Heart right ventricle (tissue), 16 donors: ENCODE results near the gene STK36. TPM values are rescaled to one million over a fixed set of nuclear protein-coding genes. Genes with fewer than 3 reads are reported as not detected.

Experiments
- ATAC-seq, 8 donors: fragments of 200-7000 bp; cut with Tn5 transposase; one replicate each; pipeline ENCODE4 v1.9.1; 2020; ENCODE audit warnings: mild to moderate bottlenecking in 8 of 8, moderate library complexity in 8 of 8, moderate number of reproducible peaks in 1 of 8
- DNase-seq, 2 donors: peaks; one replicate each; pipeline ENCODE4 v3.0.0-alpha.2; 2020
- H3K27ac ChIP-seq, 10 donors: fragments of 200-600 bp; sonication (generic) in 2 of 10; one replicate each; pipeline versions ENCODE4 v1.5.0 to v1.8.0; 2020 to 2022; ENCODE audit warnings: mild to moderate bottlenecking in 3 of 10
- H3K27me3 ChIP-seq, 7 donors: fragments of 200-600 bp; one replicate each; pipeline ENCODE4 v1.8.0; 2021 to 2022; ENCODE audit warnings: mild to moderate bottlenecking in 2 of 7
- H3K36me3 ChIP-seq, 9 donors: fragments of 200-600 bp; sonication (generic) in 1 of 9; one replicate each; pipeline versions ENCODE4 v1.5.0 to v1.8.0; 2020 to 2022; ENCODE audit warnings: mild to moderate bottlenecking in 2 of 9
- H3K4me1 ChIP-seq, 9 donors: fragments of 200-600 bp; sonication (generic) in 1 of 9; one replicate each; pipeline versions ENCODE4 v1.5.0 to v1.8.0; 2020 to 2022; ENCODE audit warnings: mild to moderate bottlenecking in 4 of 9
- H3K4me3 ChIP-seq, 10 donors: fragments of 200-600 bp; sonication (generic) in 2 of 10; one replicate each; pipeline versions ENCODE4 v1.5.0 to v1.8.0; 2020 to 2022; ENCODE audit warnings: mild to moderate bottlenecking in 7 of 10, moderate library complexity in 2 of 10
- H3K9me3 ChIP-seq, 11 donors: fragments of 200-600 bp in 10 of 11; sonication (generic) in 2 of 11; one replicate each; pipeline versions ENCODE4 v1.5.0 to v1.8.0; 2013 to 2022; ENCODE audit warnings: mild to moderate bottlenecking in 2 of 11, control low read depth in 1 of 11, moderate library complexity in 1 of 11
- WGBS, 2 donors: extraction: QIAGEN DNeasy Blood & Tissue Kit; methylation state at CpG; one replicate each; pipeline ENCODE4 v1.1.7; 2013; ENCODE audit warnings: inconsistent platforms in 1 of 2; 5-methylcytosine and 5-hydroxymethylcytosine counted together
- intact Hi-C, 10 donors: fragments of 100-400 bp; cut with DNase I; formaldehyde crosslinking; loops; one replicate each; pipeline versions ENCODE4 v1.11.1 to v1.14.2; 2022
- polyA plus RNA-seq, 2 donors: library from polyadenylated mRNA; stranded (reverse); fragments of 200-250 nt; gene quantifications; one replicate each; pipeline ENCODE4 v1.2.3, GENCODE V29; 2013
- total RNA-seq, 10 donors: library from RNA; stranded (reverse); fragmentation: NEBNext Ultra II Directional in 3 of 10; extraction: Animal tissue kit (Norgen Biotek cat#: 25700) in 3 of 10; gene quantifications; one replicate each; pipeline versions ENCODE4 v1.2.1 to v1.2.4, GENCODE V29; 2021 to 2023
- TF ChIP-seq, protein P1 (sequence below), 9 donors: fragments of 200-600 bp; sonication (generic) in 2 of 9; IDR thresholded peaks; one replicate each; pipeline versions ENCODE4 v1.5.0 to v1.8.0; 2021 to 2022; ENCODE audit warnings: antibody characterized with exemption in 9 of 9, mild to moderate bottlenecking in 5 of 9, moderate library complexity in 1 of 9
- donor health status: Arrhythmogenic right ventricular cardiomyopathy.
- donor health status: ischemic (EF 13 %, LVEDD 7.1; RV severe dilation, severe dysfunction).
- donor health status: healthy with polysubstance abuse.
- donor health status: DM: no; HTN: yes; CAD: no.
- donor health status: DM: no; HTN: no; CAD: no.
- donor health status: ischemic (EF 25% LVEDD 6.9; RV normal size, moderate dysfunction).
- donor health status: ischemic (EF 25% LVEDD 5.7; RV mildly dilated, moderate dysfunction).
- donor health status: healthy.
- donor health status: DM: yes; HTN: yes; CAD: no.
- donor health status: Ischemic cardiomyopathy.
- donor health status: ischemic (EF 35%, LVEDD 5.7; RV mildly dilated, moderate dysfunction).
- donor health status: nonischemic (EF 11% LVEDD 7.7; RV severe dilation, severe dysfunction).
- donor health status: DM: yes; HTN: yes; CAD: no.
- donor health status: PGD.
- donor health status: ischemic (EF 29% LVEDD 5.4; RV normal size, mild dysfunction).
- donor health status: nonischemic (EF 23%, LVEDD 6.1; RV moderate dilation, normal function).

STK36 gene
- total and polyA plus RNA-seq, 12 donors = 4.2 to 18.8 (median 6.9) TPM

DNA sequence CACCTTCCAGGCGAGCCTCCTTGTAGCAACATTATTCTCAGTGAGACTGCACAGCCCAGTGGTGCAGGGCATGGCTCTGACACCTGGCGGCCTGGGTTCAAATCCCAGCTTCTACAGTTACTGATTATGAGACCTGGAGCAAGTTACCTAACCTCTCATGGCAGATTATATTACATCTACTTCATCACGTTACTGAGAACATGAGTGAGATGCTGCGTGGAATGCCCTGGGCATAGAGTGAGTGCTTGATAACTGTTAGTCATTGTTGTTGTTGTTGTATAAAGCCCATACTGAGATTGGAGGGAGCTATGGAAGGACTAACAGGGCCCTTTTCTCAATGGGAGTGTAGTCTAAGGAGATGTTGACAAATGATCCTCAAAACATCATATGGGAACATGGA, 45.5 kb upstream of the STK36 start:
- WGBS, 2 donors = 94 to 96% methylated on average over 4 of the region's 4 CpGs
- Histone ChIP-seq H3K36me3 (no peaks in the 10 kb centered on the region), H3K4me1 (peaks cover 0 to 17% (median 5%) of the 10 kb centered on the region in 9 donors), H3K27ac (no peak overlapping the region), H3K27me3 (no peaks in the 10 kb centered on the region), H3K4me3 (no peak overlapping the region), H3K9me3 (no peaks in the 10 kb centered on the region)
- intact Hi-C loops = no loop called here
- TF ChIP-seq, protein P1, sequence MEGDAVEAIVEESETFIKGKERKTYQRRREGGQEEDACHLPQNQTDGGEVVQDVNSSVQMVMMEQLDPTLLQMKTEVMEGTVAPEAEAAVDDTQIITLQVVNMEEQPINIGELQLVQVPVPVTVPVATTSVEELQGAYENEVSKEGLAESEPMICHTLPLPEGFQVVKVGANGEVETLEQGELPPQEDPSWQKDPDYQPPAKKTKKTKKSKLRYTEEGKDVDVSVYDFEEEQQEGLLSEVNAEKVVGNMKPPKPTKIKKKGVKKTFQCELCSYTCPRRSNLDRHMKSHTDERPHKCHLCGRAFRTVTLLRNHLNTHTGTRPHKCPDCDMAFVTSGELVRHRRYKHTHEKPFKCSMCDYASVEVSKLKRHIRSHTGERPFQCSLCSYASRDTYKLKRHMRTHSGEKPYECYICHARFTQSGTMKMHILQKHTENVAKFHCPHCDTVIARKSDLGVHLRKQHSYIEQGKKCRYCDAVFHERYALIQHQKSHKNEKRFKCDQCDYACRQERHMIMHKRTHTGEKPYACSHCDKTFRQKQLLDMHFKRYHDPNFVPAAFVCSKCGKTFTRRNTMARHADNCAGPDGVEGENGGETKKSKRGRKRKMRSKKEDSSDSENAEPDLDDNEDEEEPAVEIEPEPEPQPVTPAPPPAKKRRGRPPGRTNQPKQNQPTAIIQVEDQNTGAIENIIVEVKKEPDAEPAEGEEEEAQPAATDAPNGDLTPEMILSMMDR (IDR thresholded peaks at IDR 0.05) = no peak
- no peak for DNase-seq
- no peak for ATAC-seq

DNA sequence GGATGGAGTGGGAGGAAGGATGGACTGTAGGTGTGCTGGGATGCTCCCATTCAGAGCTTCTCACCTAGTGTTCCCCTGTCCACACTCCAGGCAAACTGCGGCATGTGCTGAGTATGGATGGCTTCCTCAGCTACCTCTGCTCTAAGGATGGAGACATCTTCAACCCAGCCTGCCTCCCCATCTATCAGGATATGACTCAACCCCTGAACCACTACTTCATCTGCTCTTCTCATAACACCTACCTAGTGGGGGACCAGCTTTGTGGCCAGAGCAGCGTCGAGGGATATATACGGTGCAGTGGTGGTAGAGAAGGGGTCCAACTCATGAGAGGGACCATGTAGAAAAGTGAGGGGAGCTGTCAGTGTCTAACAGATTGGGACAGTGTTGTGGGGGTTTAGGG, 43.9 kb upstream of the STK36 start:
- Histone ChIP-seq H3K4me3 (no peak overlapping the region), H3K4me1 (peaks cover 0 to 12% (median 0%) of the 10 kb centered on the region in 9 donors), H3K27me3 (no peaks in the 10 kb centered on the region), H3K9me3 (no peaks in the 10 kb centered on the region), H3K36me3 (peaks cover 0 to 9% (median 0%) of the 10 kb centered on the region in 9 donors), H3K27ac (no peak overlapping the region)
- WGBS, 2 donors = 95 to 97% methylated on average over 4 of the region's 4 CpGs
- intact Hi-C loops = no loop called here
- no peak for ATAC-seq
- no peak for DNase-seq
- TF ChIP-seq, protein P1 (IDR thresholded peaks at IDR 0.05) = no peak

DNA sequence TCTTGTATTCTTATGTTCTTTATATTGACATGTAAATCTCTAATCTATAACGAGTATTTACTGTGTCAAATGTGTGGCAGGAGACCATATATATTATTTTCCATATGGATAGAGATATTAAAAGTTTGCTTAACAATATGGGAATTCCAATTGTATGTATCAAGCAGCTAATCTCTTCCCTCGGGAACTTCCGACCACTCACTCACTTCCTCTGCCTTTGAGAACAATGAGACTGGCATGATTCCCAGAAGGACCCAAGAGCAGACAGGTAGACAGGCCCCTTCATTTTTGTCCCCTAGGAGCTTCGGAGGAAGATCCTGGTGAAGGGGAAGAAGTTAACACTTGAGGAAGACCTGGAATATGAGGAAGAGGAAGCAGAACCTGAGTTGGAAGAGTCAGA, 40.0 kb upstream of the STK36 start:
- Histone ChIP-seq H3K9me3 (no peaks in the 10 kb centered on the region), H3K4me1 (peaks cover 0 to 12% (median 0%) of the 10 kb centered on the region in 9 donors), H3K36me3 (peaks cover 0 to 46% (median 26%) of the 10 kb centered on the region in 9 donors), H3K27ac (peak overlapping the region in 3 of 10 donors; percentile 24 to 44 (median 39)), H3K4me3 (no peak overlapping the region), H3K27me3 (no peaks in the 10 kb centered on the region)
- WGBS, 2 donors = 44 to 47% methylated on average over 4 of the region's 4 CpGs
- TF ChIP-seq, protein P1 (IDR thresholded peaks at IDR 0.05) = no peak
- peak in 1 of 2 donors; percentile 18 for DNase-seq
- intact Hi-C loops = no loop called here
- ATAC-seq = peak in 3 of 8 donors; percentile 39 to 77 (median 72)

DNA sequence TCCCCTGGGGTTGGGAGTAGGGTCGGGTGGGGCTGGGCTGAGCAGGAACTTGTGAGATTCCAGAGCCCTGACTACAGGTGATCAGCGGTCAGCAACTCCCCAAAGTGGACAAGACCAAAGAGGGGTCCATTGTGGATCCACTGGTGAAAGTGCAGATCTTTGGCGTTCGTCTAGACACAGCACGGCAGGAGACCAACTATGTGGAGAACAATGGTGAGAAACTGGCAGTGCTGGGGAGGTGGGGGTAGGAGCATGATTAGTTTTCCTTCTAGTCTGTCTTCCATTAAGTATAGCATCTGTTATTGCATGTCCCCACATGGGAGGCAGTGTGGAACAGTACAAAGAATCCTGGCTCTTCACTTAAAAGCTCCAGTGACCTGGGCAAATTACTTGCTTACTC, 36.2 kb upstream of the STK36 start:
- Histone ChIP-seq H3K27me3 (no peaks in the 10 kb centered on the region), H3K9me3 (no peaks in the 10 kb centered on the region), H3K4me1 (peaks cover 0 to 12% (median 0%) of the 10 kb centered on the region in 9 donors), H3K36me3 (peaks cover 0 to 85% (median 61%) of the 10 kb centered on the region in 9 donors), H3K27ac (no peak overlapping the region), H3K4me3 (no peak overlapping the region)
- 86 to 89% methylated on average over 5 of the region's 5 CpGs for WGBS, 2 donors
- no peak for DNase-seq
- ATAC-seq = no peak
- intact Hi-C loops = no loop called here
- TF ChIP-seq, protein P1 (IDR thresholded peaks at IDR 0.05) = no peak
